ENCODE data around the gene GAP43.

Gene GAP43

GRCh38 chr3:115624901-115625300, 1.6 kb downstream of the GAP43 start:
- no peaks in the 10 kb centered on the region for H3K9me3 ChIP-seq (ENCODE audit: insufficient read depth, low read length)
- H2AFZ ChIP-seq (ENCODE audit: low read depth, low read length), result no peak overlapping the region
- TF ChIP-seq EZH2phosphoT487 (IDR thresholded peaks at IDR 0.05; ENCODE audit: low read depth), result no peak
- TF ChIP-seq CTCF (IDR thresholded peaks at IDR 0.05; ENCODE audit: low read depth, low read length), result no peak
- H3K4me3 ChIP-seq (ENCODE audit: low read length), result no peak overlapping the region
- H3K27ac ChIP-seq (ENCODE audit: low read length), result no peak overlapping the region
- H4K20me1 ChIP-seq (ENCODE audit: insufficient read depth, low read length), result no peaks in the 10 kb centered on the region
- H3K4me2 ChIP-seq (ENCODE audit: low read length), result no peak overlapping the region
- H3K36me3 ChIP-seq (replicated peaks; ENCODE audit: low read depth, low read length), result no peaks in the 10 kb centered on the region
- H3K9ac ChIP-seq (ENCODE audit: low read length), result no peak overlapping the region
- peaks cover 38% of the 10 kb centered on the region for H3K4me1 ChIP-seq (ENCODE audit: low read length)
- no peaks in the 10 kb centered on the region for H3K79me2 ChIP-seq (ENCODE audit: low read length)
- peaks cover 13% of the 10 kb centered on the region for H3K27me3 ChIP-seq (ENCODE audit: low read depth, low read length)

GRCh38 chr3:115626006-115626409, 2.7 kb downstream of the GAP43 start:
- Histone ChIP-seq H3K27me3 (ENCODE audit: low read depth, low read length) (peaks cover 13% of the 10 kb centered on the region), H3K36me3 (replicated peaks; ENCODE audit: low read depth, low read length) (no peaks in the 10 kb centered on the region), H4K20me1 (ENCODE audit: insufficient read depth, low read length) (no peaks in the 10 kb centered on the region), H3K27ac (ENCODE audit: low read length) (no peak overlapping the region), H3K9me3 (ENCODE audit: insufficient read depth, low read length) (no peaks in the 10 kb centered on the region), H3K4me2 (ENCODE audit: low read length) (no peak overlapping the region), H3K4me3 (ENCODE audit: low read length) (no peak overlapping the region), H2AFZ (ENCODE audit: low read depth, low read length) (no peak overlapping the region), H3K9ac (ENCODE audit: low read length) (no peak overlapping the region), H3K79me2 (ENCODE audit: low read length) (no peaks in the 10 kb centered on the region), H3K4me1 (ENCODE audit: low read length) (peaks cover 36% of the 10 kb centered on the region)
- TF ChIP-seq EZH2phosphoT487 (IDR thresholded peaks at IDR 0.05; ENCODE audit: low read depth), result no peak
- no peak for TF ChIP-seq CTCF (IDR thresholded peaks at IDR 0.05; ENCODE audit: low read depth, low read length)

GRCh38 chr3:115626721-115627120, 3.4 kb downstream of the GAP43 start:
- TF ChIP-seq CTCF (IDR thresholded peaks at IDR 0.05; ENCODE audit: low read depth, low read length) (no peak), EZH2phosphoT487 (IDR thresholded peaks at IDR 0.05; ENCODE audit: low read depth) (no peak)
- Histone ChIP-seq H3K9ac (ENCODE audit: low read length) (no peak overlapping the region), H3K27me3 (ENCODE audit: low read depth, low read length) (peaks cover 13% of the 10 kb centered on the region), H3K4me2 (ENCODE audit: low read length) (peak overlapping the region; percentile 74; the same call in 1 of the 2 replicates), H3K27ac (ENCODE audit: low read length) (no peak overlapping the region), H3K36me3 (replicated peaks; ENCODE audit: low read depth, low read length) (no peaks in the 10 kb centered on the region), H4K20me1 (ENCODE audit: insufficient read depth, low read length) (no peaks in the 10 kb centered on the region), H2AFZ (ENCODE audit: low read depth, low read length) (no peak overlapping the region), H3K4me1 (ENCODE audit: low read length) (peaks cover 31% of the 10 kb centered on the region), H3K4me3 (ENCODE audit: low read length) (no peak overlapping the region), H3K79me2 (ENCODE audit: low read length) (no peaks in the 10 kb centered on the region), H3K9me3 (ENCODE audit: insufficient read depth, low read length) (no peaks in the 10 kb centered on the region)

GRCh38 chr3:115627180-115628074, 4.1 kb downstream of the GAP43 start:
- H3K4me2 ChIP-seq (ENCODE audit: low read length), result peak overlapping the region; percentile 74
- no peaks in the 10 kb centered on the region for H3K79me2 ChIP-seq (ENCODE audit: low read length)
- peak overlapping the region; percentile 56 for H3K27ac ChIP-seq (ENCODE audit: low read length)
- no peaks in the 10 kb centered on the region for H3K36me3 ChIP-seq (replicated peaks; ENCODE audit: low read depth, low read length)
- H3K27me3 ChIP-seq (ENCODE audit: low read depth, low read length), result peaks cover 13% of the 10 kb centered on the region
- H3K4me3 ChIP-seq (ENCODE audit: low read length), result peak overlapping the region; percentile 31
- TF ChIP-seq EZH2phosphoT487 (IDR thresholded peaks at IDR 0.05; ENCODE audit: low read depth) (no peak), CTCF (IDR thresholded peaks at IDR 0.05; ENCODE audit: low read depth, low read length) (no peak)
- peaks cover 31% of the 10 kb centered on the region for H3K4me1 ChIP-seq (ENCODE audit: low read length)
- H3K9me3 ChIP-seq (ENCODE audit: insufficient read depth, low read length), result no peaks in the 10 kb centered on the region
- peak overlapping the region; percentile 20 for H3K9ac ChIP-seq (ENCODE audit: low read length)
- no peaks in the 10 kb centered on the region for H4K20me1 ChIP-seq (ENCODE audit: insufficient read depth, low read length)
- peak overlapping the region; percentile 12 for H2AFZ ChIP-seq (ENCODE audit: low read depth, low read length)

All from OCI-LY3 (cell line).